ENCODE measurements around the gene SLC25A25.

- TF ChIP-seq CTCF (IDR thresholded peaks at IDR 0.05): no peak
- TF ChIP-seq POLR2A (IDR thresholded peaks at IDR 0.05): no peak
Measured at GRCh38 chr9:128025736-128026135, 42.3 kb upstream of the SLC25A25 start.
